ENCODE data around the gene FAM219A.

FAM219A gene, protein sequence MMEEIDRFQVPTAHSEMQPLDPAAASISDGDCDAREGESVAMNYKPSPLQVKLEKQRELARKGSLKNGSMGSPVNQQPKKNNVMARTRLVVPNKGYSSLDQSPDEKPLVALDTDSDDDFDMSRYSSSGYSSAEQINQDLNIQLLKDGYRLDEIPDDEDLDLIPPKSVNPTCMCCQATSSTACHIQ

GRCh38 chr9:34458013-34458958, at the start of gene FAM219A, which contains the start of gene DNAI1:
Gene FAM219A, minus strand, starts transcription at chr9:34458570. Its CDS starts 307 bp downstream, at chr9:34458263.
Gene DNAI1, plus strand, starts transcription at chr9:34458805. Its CDS starts 201 bp downstream, at chr9:34459006.
- DNase-seq = peak; percentile 98

GRCh38 chr9:34507966-34508365, 49.6 kb upstream of the FAM219A start:
- DNase-seq = no peak

DNA sequence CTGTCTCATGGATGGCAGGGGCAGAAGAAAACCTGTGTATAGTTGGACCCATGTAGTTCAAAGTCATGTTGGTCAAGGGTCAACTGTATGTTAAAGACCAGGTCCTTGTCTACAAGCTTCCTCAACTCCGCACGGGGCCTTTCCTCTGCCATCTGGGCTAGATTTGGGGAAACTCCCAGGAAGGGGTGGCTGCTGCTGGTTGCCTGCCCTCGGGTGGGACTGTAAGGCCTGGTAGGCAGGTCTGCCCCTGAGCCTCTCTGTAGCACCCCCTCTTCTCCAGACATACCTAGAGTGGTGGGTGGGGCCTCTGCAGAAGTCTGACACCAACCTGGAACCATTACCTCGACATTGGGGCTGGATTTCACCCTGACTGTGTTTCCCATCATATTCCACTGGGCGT, 49.2 kb upstream of the FAM219A start:
- no peak for DNase-seq

DNA sequence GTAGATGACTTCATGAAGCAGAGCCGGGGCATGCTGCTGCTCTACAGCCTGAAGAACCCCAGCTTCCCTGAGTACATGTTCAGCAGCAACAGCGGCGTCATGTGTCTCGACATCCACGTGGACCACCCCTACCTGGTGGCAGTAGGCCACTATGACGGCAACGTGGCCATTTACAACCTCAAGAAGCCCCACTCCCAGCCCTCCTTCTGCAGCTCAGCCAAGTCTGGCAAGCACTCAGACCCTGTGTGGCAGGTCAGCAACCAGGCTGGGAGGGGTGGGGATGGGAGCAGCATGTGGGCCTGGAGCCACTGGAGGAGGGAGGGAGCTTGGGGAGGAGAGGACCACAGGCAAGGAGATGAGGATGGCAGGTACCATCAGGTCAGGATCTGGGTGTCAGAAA, 48.3 kb upstream of the FAM219A start:
- DNase-seq = no peak

GRCh38 chr9:34505370-34506120, 47.2 kb upstream of the FAM219A start:
- DNase-seq = no peak

DNA sequence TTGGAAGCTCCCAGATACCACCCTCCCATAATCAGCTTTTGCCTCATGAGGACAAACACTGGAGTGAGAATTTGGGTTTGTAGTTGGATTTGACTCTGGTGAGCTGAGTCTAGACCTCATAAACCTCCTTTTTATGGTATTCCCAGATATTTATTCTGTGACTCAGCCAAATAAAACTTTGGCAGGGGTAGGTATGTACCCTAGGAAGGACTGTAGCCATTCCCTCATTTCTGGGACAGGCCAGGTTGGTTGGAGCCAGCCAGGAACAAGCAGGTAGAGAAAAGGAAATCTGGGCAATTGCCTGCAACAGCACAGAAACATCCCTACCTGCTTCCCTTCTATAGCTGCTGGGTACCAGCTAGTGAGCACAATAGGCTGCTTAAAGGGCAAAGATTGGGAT, 45.0 kb upstream of the FAM219A start:
- no peak for DNase-seq

DNA sequence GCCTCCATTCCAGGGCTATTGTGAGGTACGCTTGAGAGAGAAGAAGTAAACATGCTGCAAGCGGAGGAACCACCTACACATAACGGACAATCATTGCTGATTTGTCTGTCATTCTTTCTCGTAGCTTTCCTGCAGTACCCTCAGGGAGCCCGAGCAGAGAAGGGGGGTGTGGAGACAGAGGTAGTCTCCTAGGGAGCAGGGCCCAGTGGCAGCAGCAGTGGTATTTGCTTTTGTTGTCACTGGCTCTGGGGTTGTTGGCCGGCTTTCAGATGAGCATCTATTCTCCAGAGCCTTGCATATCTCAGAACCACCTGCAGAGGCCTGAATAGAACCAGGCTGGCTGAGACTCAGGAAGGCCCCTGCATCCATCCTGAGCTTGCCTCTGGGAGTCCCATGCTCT, 44.5 kb upstream of the FAM219A start:
- DNase-seq = no peak

DNA sequence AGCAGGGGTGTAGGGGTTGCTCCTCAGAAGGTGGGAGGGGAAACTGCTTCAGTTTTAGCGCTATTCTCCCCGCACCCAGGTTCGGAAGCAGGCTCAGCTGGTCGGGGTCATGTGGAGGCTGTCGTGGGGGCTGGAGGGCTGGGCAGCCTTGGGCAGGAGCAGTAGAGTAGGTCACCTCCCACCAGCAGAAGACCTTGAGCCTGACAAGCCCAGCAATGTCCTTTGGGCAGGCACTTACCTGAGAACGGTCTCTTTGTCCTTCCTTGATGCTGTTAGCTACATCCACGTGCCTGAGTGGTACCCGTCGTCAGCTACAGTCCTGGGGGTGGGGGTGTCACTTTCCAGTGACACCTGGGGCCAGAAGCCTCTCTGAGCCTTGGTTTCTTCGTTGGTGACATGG, 44.1 kb upstream of the FAM219A start:
- no peak for DNase-seq

- DNase-seq = no peak
Measured at GRCh38 chr9:34501889-34502425, 43.6 kb upstream of the FAM219A start.

- no peak for DNase-seq
Measured at GRCh38 chr9:34501372-34501771, 43.0 kb upstream of the FAM219A start.

- DNase-seq = peak; percentile 60
Measured at GRCh38 chr9:34500623-34501267, 42.4 kb upstream of the FAM219A start.

DNA sequence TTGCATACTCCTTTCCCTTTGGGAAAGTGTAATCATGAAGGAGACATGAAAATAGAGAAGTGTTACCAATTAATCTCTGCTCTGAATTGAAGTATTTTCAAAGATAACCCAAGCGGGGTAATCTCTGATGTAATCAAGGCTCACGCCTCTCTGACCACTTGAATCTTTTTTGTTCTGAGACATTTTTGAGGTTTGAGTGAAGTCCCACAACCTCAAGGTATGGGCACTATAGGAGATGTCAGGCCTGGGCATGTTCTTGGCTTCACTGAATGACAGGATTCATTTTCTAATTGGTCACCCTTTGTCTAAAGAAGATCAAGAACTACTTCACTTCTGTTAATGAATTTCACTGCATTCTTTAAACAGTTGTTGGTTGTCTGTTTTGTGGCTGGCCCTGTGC, 40.7 kb upstream of the FAM219A start:
- DNase-seq = no peak

- no peak for DNase-seq
Measured at GRCh38 chr9:34498553-34498952, 40.2 kb upstream of the FAM219A start.

GRCh38 chr9:34496149-34496712, 37.9 kb upstream of the FAM219A start:
- DNase-seq = no peak

DNA sequence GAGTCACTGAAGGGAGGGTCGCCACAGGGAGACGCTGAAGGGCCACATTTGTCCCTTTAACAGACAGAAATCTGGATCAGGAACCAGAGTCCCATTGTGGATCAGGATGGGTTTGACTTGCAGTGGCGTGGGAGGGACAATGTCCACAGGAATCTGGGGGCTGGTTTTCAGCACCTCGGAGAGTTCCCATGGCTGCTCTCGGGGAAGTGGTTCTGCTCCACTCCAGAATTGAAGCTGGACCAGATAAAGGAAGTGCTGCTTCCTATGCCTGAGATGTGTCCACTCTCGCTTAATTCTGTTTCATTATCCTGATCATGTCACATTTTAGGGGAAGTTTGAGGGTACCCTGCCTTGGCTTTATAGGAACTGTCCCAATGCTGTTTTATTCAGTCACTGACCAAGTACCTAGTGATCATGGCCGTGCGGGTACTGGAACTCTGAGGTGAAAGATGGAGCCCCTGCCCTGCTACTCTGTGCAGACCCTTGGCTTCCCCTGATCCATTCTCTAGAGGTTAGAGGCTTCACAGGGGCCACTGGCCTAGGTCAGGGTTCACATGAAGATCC, 35.7 kb upstream of the FAM219A start:
- DNase-seq = no peak

GRCh38 chr9:34492051-34492450, 33.7 kb upstream of the FAM219A start:
- DNase-seq = no peak

DNA sequence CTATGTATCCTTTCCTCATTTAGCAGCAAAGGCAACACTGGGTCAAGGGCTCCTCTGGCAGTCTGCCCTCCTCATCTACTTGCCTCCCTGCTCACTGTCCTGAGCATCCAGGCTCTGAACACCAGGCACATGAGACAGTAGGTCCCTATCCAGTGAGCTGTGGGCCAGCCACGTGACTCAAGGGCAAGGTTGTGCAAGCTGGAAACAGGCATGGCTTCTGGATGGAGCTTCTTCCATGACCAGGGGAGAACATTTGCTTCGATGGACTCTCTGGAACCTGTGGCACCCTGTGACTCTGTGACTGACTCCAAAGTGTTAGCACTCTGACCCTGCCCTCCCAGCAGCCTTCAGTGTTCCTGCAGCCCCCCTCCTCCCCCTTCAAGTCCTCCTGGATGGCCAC, 33.2 kb upstream of the FAM219A start:
- no peak for DNase-seq

GRCh38 chr9:34490760-34491159, 32.4 kb upstream of the FAM219A start:
- DNase-seq = no peak

GRCh38 chr9:34490360-34490759, 32.0 kb upstream of the FAM219A start:
- no peak for DNase-seq

DNA sequence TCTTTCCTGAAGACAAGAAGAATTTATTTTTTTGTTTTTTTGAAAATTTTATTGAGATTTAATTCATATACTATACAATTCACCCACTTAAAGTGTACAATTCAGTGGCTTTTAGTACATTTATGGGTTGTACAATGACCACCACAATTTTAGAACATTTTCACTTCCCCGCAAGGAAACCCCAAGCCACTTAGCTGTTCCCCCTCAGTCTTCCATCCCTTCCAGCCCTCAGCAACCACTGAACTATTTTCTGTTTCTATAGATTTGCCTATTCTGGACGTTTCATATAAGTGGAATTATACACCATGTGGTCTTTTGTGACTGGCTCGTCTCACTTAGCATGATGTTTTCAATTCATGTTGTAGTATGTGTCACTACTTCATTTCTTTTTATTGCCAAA, 28.2 kb upstream of the FAM219A start:
- DNase-seq = no peak

DNA sequence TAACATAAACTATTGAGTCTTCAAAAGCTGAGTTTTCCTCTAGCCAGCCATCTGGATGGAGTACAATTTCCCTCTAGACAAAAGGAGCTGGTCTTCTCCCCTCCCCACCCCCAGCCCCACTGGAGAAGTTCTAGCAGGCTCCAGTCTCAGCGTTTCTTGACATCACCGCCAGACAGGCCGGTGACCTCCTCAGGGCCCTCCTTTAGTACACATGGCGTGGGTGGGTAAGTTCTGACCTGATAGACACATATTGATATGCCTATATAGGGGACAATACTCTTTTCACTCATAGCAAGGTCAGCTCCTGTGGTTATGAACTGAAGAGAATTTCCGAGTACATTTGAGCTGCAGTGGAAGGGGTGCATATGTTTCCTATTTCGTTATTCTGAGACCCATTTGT, 27.5 kb upstream of the FAM219A start:
- DNase-seq = no peak

- no peak for DNase-seq
Measured at GRCh38 chr9:34484678-34485077, 26.3 kb upstream of the FAM219A start.
